Large intestine (tissue), 3 donors: ENCODE measurements around the gene SETBP1. TPM values are rescaled to one million over a fixed set of nuclear protein-coding genes. Genes with fewer than 3 reads are reported as not detected.

Experiments used
- DNase-seq, 2 donors: peaks; one replicate each; pipeline versions ENCODE4 v3.0.0 to v3.0.0-alpha.2; 2013
- H3K27ac ChIP-seq: one replicate; pipeline ENCODE4 v1.5.1; 2013; ENCODE audit warnings: low read length
- H3K27me3 ChIP-seq: 2 replicates; pipeline ENCODE4 v1.6.1; 2013; ENCODE audit warnings: low read length; ENCODE audit not compliant: control insufficient read depth, insufficient read depth
- H3K36me3 ChIP-seq: 2 replicates; pipeline ENCODE4 v1.6.1; 2013; ENCODE audit warnings: low read length; ENCODE audit not compliant: control insufficient read depth, insufficient read depth
- H3K4me1 ChIP-seq: one replicate; pipeline ENCODE4 v1.6.1; 2013; ENCODE audit warnings: low read length; ENCODE audit not compliant: control insufficient read depth, insufficient read depth
- H3K4me3 ChIP-seq: one replicate; pipeline ENCODE4 v1.5.1; 2013; ENCODE audit warnings: low read length
- H3K9me3 ChIP-seq: one replicate; pipeline ENCODE4 v1.6.1; 2013; ENCODE audit warnings: mild to moderate bottlenecking, low read depth, low read length, moderate library complexity; ENCODE audit not compliant: control insufficient read depth
- WGBS: methylation state at CpG from one replicate; pipeline ENCODE4 v1.1.5; 2013; ENCODE audit warnings: low lambda C conversion rate; ENCODE audit not compliant: insufficient coverage; 5-methylcytosine and 5-hydroxymethylcytosine counted together
- polyA plus RNA-seq: library from polyadenylated mRNA; unstranded; fragments of 120-200 nt; gene quantifications from one replicate; pipeline ENCODE4 v1.2.1, GENCODE V29; 2013

The SETBP1 gene
- polyA plus RNA-seq, 1 donor, result 6.7 TPM

DNA sequence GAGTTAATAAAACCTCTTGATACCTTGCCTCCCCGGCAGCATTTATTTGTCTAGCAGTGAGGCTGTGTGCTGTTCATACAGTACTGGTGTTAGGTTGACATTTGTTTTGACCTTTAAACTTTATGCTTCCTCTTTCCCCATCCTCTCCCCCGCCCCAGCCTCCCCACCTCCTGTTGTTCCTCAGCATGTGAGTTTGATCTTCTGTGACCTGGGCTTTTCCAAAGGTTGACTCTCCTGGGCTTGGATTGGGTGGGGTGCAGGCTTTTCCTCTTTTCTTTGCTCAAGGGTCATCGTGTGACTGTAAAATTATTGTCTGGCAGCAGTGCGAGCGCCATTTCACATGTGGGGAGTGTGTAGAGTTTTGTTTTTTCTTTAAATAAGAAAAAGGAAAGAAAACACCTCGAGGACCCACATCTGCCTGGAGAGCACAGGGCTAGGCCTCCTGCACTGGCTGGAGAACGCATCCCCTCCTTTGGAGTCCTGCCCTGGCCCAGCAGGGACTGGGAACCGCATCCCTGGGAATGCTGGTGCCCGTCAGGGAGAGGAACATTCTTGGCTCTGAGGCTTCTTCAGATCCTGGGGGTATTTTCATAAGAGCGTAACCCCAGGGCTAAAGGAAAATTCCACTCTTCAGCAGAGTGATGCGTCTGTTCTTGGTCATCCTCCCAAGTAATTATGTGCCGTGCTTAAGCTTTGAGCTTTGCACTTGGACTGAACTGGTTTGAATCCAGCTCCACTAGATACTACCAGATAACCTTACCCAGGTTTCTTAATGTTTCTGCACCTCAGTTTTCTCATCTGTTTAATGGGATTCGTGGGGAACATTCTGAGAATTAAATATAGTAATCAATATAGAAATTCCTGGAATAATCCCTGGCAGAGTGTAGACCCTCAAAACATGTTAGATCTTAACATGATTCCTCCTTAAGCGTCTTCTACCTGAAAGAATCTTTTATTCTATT, 91.5 kb downstream of the SETBP1 start:
- no peak overlapping the region for H3K4me3 ChIP-seq
- H3K27me3 ChIP-seq, result no peaks in the 10 kb centered on the region
- H3K9me3 ChIP-seq, result no peaks in the 10 kb centered on the region
- peaks cover 18% of the 10 kb centered on the region for H3K4me1 ChIP-seq
- no peaks in the 10 kb centered on the region for H3K36me3 ChIP-seq
- H3K27ac ChIP-seq, result peak overlapping the region; percentile 55
- peak in 1 of 2 donors; percentile 72 for DNase-seq
- WGBS, result 70% methylated on average over 2 of the region's 14 CpGs

DNA sequence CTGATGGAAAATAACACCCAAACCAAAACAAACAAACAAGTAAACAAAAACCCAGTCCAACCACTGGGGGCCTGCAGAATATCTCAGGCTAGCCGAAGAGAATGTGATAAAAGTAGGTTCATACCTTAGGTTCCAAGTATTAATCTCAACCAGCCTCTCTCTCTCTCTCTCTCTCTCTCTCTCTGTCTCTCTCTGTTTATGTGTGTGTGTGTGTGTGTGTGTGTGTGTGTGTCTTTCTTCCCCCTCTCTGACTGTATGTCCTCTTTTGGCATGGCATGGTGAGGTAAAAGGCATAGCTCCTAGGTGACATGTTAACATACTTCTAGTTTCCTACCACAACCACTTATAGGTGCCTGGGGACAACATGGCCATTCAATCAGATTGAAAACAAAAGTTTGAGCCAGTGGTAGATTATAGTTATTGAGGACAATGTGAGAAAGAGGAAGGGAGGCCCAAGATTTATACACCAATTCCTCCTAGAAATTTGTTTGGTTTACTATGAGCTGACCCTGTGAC, 93.0 kb downstream of the SETBP1 start:
- H3K36me3 ChIP-seq, result no peaks in the 10 kb centered on the region
- peaks cover 18% of the 10 kb centered on the region for H3K4me1 ChIP-seq
- H3K4me3 ChIP-seq, result no peak overlapping the region
- no CpG with 5 or more reads among the region's 1 CpG for WGBS
- H3K27ac ChIP-seq, result no peak overlapping the region
- no peaks in the 10 kb centered on the region for H3K9me3 ChIP-seq
- DNase-seq, result no peak
- H3K27me3 ChIP-seq, result peaks cover under 1% of the 10 kb centered on the region

DNA sequence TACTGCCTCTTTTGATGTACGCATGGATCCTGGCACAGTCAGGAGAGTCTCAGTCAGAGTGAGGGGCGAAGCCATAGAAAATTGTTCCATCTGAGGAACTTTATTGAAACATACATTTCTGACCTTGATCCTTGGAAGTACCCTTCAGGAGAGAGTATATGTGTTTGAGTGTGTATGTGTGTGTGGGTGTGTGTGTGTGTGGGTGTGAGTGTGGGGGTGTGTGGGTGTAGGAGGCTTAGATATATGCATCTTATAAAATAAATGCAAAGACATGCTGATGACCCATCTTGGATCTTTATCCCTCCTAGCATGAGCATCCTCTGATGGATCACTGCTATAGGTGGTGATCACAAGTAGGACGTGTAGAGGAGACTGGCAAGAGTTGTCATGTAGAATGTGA, 93.5 kb downstream of the SETBP1 start:
- Histone ChIP-seq H3K36me3 (no peaks in the 10 kb centered on the region), H3K27me3 (peaks cover 3% of the 10 kb centered on the region), H3K9me3 (no peaks in the 10 kb centered on the region), H3K4me1 (peaks cover 18% of the 10 kb centered on the region), H3K27ac (no peak overlapping the region), H3K4me3 (no peak overlapping the region)
- no peak for DNase-seq
- no CpG with 5 or more reads among the region's 3 CpGs for WGBS

DNA sequence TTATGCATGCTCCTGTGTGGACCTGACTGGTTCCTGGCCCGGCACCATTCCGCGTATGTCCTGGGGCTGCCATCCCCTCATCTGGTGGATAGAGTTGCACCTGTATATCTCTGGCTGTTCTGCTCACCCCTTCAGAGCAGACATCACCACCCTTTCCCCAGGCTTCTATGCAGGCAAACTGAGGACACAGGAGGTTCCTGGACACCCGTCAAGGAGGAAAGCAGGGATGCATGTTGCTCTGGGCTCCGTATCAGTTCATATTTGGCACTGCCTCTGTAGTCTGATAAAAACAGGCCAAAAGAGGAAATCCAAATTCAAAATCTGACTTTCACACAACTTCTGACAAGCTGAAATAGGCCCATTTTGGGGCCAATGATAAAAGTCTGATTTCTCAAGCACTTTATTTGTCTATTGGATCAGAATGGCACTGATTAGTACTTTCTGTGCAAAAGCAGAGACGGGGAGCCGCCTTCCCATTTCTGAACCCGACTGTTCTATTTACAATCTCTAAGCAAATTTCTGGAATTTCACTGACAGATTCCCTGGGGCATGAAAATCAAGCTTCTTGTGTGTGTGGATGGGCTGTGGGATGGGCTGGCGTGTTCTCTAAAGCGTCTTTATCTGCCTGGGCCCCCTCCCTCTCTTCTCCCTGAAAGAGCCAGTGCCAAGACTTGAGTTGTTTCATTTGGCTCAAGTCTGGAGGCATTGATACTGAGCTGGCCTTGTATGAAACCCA, 96.9 kb downstream of the SETBP1 start:
- DNase-seq, result no peak
- no peaks in the 10 kb centered on the region for H3K9me3 ChIP-seq
- H3K27ac ChIP-seq, result no peak overlapping the region
- no CpG with 5 or more reads among the region's 10 CpGs for WGBS
- H3K4me3 ChIP-seq, result no peak overlapping the region
- peaks cover 9% of the 10 kb centered on the region for H3K4me1 ChIP-seq
- H3K36me3 ChIP-seq, result no peaks in the 10 kb centered on the region
- H3K27me3 ChIP-seq, result peaks cover 3% of the 10 kb centered on the region

DNA sequence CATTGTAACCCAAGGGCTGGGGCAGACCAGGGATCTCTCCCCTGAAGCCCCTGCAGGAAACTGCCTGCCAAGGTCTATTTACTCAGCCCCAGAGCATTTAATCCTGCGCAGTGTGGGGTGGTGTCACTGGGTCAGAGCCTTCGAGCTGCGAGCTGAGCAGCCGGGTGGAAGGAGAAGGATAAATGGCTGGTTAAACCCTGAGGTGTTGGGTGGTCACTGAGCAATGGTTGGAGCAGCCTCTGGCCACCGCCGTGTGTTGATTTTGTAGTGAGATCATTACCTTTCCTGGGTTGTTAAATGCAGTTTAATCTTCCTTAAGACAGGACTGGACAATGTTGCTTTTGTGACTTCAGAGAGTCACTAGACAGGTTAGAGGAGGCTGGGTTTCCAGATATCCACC, 98.1 kb downstream of the SETBP1 start:
- Histone ChIP-seq H3K36me3 (no peaks in the 10 kb centered on the region), H3K4me3 (no peak overlapping the region), H3K27me3 (peaks cover 3% of the 10 kb centered on the region), H3K27ac (no peak overlapping the region), H3K9me3 (no peaks in the 10 kb centered on the region), H3K4me1 (peaks cover 9% of the 10 kb centered on the region)
- WGBS, result no CpG with 5 or more reads among the region's 6 CpGs
- DNase-seq, result no peak

DNA sequence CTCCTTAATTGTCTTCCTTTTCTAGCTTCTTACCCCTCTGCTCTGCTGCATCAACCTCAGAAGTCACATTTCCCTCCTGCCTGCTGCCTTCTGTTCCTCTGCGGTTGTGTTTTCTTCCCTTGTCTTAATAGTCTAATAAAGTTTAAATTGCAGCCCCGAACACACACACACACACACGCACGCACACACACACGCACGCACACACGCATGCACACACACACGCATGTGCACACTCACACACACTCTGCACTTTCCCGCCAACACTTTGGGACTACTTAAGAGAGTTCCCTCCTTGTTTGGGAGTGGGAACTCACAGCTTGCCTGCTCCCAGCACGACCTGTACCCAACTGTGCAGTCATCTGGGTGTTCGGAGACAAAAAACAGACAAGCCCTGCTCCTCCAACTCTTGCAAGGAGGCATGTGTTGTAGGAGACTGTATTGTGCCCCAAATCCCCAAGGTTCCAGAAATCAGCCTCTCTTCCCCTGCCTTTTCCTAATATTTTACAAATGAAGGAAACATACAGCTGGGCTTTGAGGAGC, 99.1 kb downstream of the SETBP1 start:
- no peaks in the 10 kb centered on the region for H3K36me3 ChIP-seq
- H3K27me3 ChIP-seq, result peaks cover 3% of the 10 kb centered on the region
- no peak overlapping the region for H3K27ac ChIP-seq
- H3K4me1 ChIP-seq, result peaks cover 9% of the 10 kb centered on the region
- no peak for DNase-seq
- no peaks in the 10 kb centered on the region for H3K9me3 ChIP-seq
- no peak overlapping the region for H3K4me3 ChIP-seq
- no CpG with 5 or more reads among the region's 11 CpGs for WGBS

DNA sequence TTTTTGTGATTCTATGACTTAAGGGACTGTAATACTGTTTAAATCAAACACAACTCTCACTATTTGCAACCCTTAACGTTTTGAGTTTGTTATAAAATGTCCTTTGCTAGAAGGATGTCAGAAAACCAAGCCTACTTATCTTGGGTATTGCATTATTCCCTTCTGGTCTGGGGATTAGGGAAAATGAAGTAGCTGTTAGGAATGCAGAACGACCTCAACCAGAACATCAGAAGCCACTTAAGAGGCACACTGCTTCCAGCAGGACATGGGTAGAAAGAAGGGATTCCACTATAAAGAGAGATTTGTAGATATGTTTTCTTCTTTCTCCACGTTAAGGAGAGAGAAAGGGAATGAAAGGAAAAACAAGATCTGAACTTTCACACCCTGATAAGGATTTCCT, 101.2 kb downstream of the SETBP1 start:
- Histone ChIP-seq H3K36me3 (no peaks in the 10 kb centered on the region), H3K4me1 (peaks cover 9% of the 10 kb centered on the region), H3K27ac (no peak overlapping the region), H3K27me3 (peaks cover 3% of the 10 kb centered on the region), H3K4me3 (no peak overlapping the region), H3K9me3 (no peaks in the 10 kb centered on the region)
- DNase-seq, result peak in 1 of 2 donors; percentile 53
- whole genome bisulfite sequencing, result no CpG with 5 or more reads among the region's 3 CpGs

DNA sequence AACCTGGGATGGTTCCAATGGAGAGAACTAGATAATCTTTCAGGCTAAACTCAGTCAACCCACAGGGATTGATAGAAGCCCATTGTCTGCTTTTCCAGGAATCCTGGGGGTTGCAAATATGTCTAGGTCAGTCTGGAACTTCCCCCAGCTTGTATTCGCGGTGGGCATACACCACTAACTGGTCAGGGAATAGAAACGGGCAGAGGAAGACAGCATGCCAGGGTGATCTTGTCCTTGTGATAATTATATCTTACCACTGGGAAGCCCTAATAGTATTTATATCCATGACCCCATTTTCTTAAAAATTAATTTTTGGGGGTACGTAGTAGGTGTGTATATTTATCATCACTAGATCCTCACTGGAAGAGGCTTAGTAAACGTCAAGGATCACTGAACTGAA, 101.9 kb downstream of the SETBP1 start:
- no peaks in the 10 kb centered on the region for H3K36me3 ChIP-seq
- peaks cover 3% of the 10 kb centered on the region for H3K27me3 ChIP-seq
- no peak overlapping the region for H3K27ac ChIP-seq
- H3K9me3 ChIP-seq, result no peaks in the 10 kb centered on the region
- peaks cover 9% of the 10 kb centered on the region for H3K4me1 ChIP-seq
- DNase-seq, result no peak
- 100% methylated on average over 1 of the region's 5 CpGs for WGBS
- no peak overlapping the region for H3K4me3 ChIP-seq

DNA sequence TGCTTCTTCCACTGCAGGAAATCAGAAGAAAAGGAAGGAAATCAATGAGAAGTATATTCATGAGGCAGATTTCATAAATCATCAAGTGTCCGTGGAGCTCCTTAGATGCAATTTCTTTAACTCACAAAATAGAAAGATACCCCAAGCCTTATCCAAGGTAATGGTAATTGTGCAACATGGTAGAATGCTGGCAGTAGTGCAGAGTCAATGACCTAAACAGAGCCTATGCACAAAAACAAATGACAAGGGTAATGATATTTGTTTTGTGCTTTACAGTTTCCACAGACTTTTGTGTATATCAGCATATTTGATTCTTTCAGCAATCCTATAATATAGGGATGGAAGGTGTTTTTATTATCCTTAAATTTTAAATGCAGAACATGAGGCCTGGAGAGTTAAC, 102.7 kb downstream of the SETBP1 start:
- DNase-seq, result no peak
- Histone ChIP-seq H3K27ac (no peak overlapping the region), H3K4me1 (peaks cover 9% of the 10 kb centered on the region), H3K4me3 (no peak overlapping the region), H3K9me3 (no peaks in the 10 kb centered on the region), H3K36me3 (no peaks in the 10 kb centered on the region), H3K27me3 (peaks cover 3% of the 10 kb centered on the region)
- WGBS, result no CpG with 5 or more reads among the region's 1 CpG

DNA sequence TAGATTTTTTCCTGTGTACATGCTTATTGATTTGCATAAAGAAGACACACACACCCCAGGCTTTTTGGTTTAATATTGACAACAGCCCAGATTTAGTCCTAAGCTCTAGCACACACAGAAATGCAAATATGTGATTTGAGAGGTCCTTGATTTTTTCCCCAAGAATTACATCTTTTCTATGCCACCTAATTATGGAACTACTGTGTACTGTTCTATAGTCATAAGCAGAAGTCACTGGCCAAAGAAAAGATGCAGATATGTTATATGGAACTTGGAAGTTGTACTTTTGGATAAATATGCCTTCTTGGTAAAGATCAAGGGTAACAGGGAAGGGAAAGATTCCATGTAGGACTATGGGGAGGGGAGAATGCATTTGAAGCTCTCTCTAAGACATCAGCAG, 105.6 kb downstream of the SETBP1 start:
- Histone ChIP-seq H3K9me3 (no peaks in the 10 kb centered on the region), H3K27ac (no peak overlapping the region), H3K4me3 (no peak overlapping the region), H3K4me1 (peaks cover 9% of the 10 kb centered on the region), H3K27me3 (no peaks in the 10 kb centered on the region), H3K36me3 (no peaks in the 10 kb centered on the region)
- no peak for DNase-seq
